GM12864 (cell line): ENCODE measurements around the gene ELAPOR2.

ENCODE experiments used
- DNase-seq: peaks from one replicate; pipeline ENCODE4 v3.0.0-alpha.2; 2011; ENCODE audit warnings: low read depth
- H3K4me3 ChIP-seq: 2 replicates; pipeline ENCODE4 v1.5.1; 2011; ENCODE audit warnings: mild to moderate bottlenecking, low read depth, low read length, control low read depth
- TF ChIP-seq, protein P1 (sequence below): IDR thresholded peaks from 2 replicates; pipeline ENCODE4 v1.5.1; 2011; ENCODE audit warnings: low read depth, mild to moderate bottlenecking, moderate library complexity, low read length, control low read depth, inconsistent platforms; ENCODE audit errors: missing control alignments

ELAPOR2 gene

DNA sequence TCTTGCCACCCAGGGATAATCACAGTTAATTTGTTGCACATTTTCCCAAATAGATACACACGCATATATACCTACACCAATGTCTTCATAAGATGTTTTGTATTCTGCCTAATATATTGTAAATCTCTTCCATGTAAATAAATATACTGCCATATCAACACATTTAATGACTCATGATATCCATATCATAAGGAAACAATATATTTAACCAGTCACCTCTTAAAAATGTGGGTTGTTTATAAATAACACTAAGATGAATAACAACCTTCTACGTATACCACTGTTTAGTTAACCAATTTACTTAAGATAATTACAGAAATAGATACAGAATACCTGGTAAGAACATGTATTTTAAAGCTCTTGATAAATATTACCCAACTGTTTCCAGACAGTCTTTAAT, 38.2 kb downstream of the ELAPOR2 start:
- no peak overlapping the region for H3K4me3 ChIP-seq
- DNase-seq = no peak
- TF ChIP-seq, protein P1, sequence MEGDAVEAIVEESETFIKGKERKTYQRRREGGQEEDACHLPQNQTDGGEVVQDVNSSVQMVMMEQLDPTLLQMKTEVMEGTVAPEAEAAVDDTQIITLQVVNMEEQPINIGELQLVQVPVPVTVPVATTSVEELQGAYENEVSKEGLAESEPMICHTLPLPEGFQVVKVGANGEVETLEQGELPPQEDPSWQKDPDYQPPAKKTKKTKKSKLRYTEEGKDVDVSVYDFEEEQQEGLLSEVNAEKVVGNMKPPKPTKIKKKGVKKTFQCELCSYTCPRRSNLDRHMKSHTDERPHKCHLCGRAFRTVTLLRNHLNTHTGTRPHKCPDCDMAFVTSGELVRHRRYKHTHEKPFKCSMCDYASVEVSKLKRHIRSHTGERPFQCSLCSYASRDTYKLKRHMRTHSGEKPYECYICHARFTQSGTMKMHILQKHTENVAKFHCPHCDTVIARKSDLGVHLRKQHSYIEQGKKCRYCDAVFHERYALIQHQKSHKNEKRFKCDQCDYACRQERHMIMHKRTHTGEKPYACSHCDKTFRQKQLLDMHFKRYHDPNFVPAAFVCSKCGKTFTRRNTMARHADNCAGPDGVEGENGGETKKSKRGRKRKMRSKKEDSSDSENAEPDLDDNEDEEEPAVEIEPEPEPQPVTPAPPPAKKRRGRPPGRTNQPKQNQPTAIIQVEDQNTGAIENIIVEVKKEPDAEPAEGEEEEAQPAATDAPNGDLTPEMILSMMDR = no peak

DNA sequence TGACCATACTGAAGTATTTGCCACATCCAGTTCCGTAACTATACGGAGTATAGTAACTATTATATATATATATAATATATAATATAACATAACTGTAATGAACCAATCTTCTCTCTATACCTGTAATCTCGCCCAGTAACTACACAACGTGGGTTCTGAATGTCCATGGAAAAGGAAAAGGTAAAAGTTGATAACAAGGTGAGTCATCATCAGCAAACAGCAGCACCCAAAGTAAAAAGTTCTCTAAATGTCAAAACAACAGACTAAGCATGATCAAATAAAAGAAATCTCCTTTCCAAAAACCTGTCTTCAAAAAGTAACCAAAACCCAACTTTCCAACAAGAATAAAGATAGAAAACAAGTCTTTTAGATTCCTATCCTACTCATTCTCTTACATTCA, 42.8 kb downstream of the ELAPOR2 start:
- no peak for DNase-seq
- TF ChIP-seq, protein P1 = no peak
- H3K4me3 ChIP-seq = no peak overlapping the region

DNA sequence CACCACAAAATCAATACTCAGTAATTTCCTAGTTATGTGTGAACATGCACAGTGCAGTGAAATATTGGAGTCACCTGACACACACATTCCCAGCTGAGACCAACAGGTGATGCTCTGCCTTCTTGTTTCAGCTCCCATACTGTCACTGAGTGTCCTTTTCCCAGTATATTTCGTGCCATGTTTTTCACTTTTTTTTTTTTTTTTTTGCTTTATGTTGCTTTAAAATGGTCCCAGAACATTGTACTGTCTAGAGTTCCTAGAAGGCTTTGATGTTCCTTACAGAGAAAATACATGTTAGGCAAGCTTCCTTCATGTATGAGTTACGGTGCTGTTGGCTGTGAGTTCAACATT, 45.6 kb downstream of the ELAPOR2 start:
- TF ChIP-seq, protein P1 = no peak
- no peak overlapping the region for H3K4me3 ChIP-seq
- DNase-seq = no peak

DNA sequence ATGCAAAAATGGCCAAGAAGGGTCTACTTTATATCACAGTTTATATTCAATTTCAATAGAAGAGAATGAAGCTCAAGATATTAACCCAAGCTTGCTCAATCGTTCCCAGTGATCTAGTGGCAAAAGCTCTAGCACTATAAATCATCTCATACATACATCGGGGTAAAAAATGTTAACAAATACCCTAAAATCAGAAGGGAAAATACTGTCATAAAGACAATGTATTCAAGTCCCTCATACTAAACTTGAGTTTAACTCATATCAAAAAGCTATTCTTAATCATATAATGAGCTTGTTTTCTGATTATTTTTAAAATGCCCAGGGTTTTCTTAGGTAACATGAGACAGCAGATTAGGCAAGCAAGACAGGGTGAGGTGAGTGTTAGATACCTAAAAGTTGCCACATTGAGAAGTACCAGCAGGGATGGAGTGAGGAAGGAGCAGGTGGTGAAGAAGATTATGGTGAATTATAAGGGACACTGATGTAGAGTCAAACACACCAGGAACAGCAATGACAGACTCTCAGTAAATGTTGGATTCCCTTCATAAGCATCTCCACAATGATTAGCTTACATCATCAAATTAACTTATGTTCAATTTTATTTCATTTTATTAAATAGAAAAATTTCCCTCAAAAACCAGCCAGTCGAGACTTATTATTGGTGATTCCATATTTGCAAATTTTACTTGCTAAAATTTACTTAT, 46.2 kb downstream of the ELAPOR2 start:
- no peak overlapping the region for H3K4me3 ChIP-seq
- DNase-seq = no peak
- TF ChIP-seq, protein P1 = no peak
